ENCODE data around the gene PLPP1. TPM values are rescaled to one million over a fixed set of nuclear protein-coding genes. Genes with fewer than 3 reads are reported as not detected.

Gene PLPP1
- total and polyA plus RNA-seq, 2 experiments from 2014 or later = 39.1 to 97.1 TPM

DNA sequence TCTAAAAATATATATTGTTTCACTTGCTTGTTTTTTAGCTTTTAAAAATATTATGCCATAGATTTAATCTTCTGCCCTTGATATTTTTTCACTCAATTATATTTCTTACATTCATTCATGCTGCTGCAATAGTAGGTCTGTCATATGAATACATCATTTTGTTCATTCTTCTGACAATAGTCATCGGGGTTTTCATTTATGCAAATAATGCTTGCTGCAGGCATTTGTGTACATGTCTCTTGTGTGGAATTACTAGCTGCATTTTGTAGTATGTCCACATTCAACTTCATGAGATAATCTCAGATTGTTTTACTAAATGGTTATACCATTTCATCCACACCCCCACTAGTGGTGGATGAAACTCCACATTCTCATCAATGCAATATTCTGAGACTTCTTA lies 5.3 kb upstream of the PLPP1 start:
- TF ChIP-seq, protein P1, sequence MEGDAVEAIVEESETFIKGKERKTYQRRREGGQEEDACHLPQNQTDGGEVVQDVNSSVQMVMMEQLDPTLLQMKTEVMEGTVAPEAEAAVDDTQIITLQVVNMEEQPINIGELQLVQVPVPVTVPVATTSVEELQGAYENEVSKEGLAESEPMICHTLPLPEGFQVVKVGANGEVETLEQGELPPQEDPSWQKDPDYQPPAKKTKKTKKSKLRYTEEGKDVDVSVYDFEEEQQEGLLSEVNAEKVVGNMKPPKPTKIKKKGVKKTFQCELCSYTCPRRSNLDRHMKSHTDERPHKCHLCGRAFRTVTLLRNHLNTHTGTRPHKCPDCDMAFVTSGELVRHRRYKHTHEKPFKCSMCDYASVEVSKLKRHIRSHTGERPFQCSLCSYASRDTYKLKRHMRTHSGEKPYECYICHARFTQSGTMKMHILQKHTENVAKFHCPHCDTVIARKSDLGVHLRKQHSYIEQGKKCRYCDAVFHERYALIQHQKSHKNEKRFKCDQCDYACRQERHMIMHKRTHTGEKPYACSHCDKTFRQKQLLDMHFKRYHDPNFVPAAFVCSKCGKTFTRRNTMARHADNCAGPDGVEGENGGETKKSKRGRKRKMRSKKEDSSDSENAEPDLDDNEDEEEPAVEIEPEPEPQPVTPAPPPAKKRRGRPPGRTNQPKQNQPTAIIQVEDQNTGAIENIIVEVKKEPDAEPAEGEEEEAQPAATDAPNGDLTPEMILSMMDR (conservative IDR thresholded peaks at IDR 0.05; ENCODE audit: low read depth in 2 of 2) = no peak
- TF ChIP-seq, protein P2, sequence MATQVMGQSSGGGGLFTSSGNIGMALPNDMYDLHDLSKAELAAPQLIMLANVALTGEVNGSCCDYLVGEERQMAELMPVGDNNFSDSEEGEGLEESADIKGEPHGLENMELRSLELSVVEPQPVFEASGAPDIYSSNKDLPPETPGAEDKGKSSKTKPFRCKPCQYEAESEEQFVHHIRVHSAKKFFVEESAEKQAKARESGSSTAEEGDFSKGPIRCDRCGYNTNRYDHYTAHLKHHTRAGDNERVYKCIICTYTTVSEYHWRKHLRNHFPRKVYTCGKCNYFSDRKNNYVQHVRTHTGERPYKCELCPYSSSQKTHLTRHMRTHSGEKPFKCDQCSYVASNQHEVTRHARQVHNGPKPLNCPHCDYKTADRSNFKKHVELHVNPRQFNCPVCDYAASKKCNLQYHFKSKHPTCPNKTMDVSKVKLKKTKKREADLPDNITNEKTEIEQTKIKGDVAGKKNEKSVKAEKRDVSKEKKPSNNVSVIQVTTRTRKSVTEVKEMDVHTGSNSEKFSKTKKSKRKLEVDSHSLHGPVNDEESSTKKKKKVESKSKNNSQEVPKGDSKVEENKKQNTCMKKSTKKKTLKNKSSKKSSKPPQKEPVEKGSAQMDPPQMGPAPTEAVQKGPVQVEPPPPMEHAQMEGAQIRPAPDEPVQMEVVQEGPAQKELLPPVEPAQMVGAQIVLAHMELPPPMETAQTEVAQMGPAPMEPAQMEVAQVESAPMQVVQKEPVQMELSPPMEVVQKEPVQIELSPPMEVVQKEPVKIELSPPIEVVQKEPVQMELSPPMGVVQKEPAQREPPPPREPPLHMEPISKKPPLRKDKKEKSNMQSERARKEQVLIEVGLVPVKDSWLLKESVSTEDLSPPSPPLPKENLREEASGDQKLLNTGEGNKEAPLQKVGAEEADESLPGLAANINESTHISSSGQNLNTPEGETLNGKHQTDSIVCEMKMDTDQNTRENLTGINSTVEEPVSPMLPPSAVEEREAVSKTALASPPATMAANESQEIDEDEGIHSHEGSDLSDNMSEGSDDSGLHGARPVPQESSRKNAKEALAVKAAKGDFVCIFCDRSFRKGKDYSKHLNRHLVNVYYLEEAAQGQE (IDR thresholded peaks at IDR 0.05; ENCODE audit: unreplicated experiment) = no peak
- TF ChIP-seq ZNF114 (CRISPR knock-in tag; IDR thresholded peaks at IDR 0.05) = no peak
- no peak for TF ChIP-seq POLR2AphosphoS5 (IDR thresholded peaks at IDR 0.05; ENCODE audit: low read depth)
- no peak for TF ChIP-seq STAT1 (IDR thresholded peaks at IDR 0.05; ENCODE audit: unreplicated experiment)
- TF ChIP-seq, protein P3, sequence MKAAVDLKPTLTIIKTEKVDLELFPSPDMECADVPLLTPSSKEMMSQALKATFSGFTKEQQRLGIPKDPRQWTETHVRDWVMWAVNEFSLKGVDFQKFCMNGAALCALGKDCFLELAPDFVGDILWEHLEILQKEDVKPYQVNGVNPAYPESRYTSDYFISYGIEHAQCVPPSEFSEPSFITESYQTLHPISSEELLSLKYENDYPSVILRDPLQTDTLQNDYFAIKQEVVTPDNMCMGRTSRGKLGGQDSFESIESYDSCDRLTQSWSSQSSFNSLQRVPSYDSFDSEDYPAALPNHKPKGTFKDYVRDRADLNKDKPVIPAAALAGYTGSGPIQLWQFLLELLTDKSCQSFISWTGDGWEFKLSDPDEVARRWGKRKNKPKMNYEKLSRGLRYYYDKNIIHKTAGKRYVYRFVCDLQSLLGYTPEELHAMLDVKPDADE (IDR thresholded peaks at IDR 0.05) = no peak
- no peak for TF ChIP-seq EZH2 (IDR thresholded peaks at IDR 0.05; ENCODE audit: low read depth, unreplicated experiment)
- TF ChIP-seq, protein P4, sequence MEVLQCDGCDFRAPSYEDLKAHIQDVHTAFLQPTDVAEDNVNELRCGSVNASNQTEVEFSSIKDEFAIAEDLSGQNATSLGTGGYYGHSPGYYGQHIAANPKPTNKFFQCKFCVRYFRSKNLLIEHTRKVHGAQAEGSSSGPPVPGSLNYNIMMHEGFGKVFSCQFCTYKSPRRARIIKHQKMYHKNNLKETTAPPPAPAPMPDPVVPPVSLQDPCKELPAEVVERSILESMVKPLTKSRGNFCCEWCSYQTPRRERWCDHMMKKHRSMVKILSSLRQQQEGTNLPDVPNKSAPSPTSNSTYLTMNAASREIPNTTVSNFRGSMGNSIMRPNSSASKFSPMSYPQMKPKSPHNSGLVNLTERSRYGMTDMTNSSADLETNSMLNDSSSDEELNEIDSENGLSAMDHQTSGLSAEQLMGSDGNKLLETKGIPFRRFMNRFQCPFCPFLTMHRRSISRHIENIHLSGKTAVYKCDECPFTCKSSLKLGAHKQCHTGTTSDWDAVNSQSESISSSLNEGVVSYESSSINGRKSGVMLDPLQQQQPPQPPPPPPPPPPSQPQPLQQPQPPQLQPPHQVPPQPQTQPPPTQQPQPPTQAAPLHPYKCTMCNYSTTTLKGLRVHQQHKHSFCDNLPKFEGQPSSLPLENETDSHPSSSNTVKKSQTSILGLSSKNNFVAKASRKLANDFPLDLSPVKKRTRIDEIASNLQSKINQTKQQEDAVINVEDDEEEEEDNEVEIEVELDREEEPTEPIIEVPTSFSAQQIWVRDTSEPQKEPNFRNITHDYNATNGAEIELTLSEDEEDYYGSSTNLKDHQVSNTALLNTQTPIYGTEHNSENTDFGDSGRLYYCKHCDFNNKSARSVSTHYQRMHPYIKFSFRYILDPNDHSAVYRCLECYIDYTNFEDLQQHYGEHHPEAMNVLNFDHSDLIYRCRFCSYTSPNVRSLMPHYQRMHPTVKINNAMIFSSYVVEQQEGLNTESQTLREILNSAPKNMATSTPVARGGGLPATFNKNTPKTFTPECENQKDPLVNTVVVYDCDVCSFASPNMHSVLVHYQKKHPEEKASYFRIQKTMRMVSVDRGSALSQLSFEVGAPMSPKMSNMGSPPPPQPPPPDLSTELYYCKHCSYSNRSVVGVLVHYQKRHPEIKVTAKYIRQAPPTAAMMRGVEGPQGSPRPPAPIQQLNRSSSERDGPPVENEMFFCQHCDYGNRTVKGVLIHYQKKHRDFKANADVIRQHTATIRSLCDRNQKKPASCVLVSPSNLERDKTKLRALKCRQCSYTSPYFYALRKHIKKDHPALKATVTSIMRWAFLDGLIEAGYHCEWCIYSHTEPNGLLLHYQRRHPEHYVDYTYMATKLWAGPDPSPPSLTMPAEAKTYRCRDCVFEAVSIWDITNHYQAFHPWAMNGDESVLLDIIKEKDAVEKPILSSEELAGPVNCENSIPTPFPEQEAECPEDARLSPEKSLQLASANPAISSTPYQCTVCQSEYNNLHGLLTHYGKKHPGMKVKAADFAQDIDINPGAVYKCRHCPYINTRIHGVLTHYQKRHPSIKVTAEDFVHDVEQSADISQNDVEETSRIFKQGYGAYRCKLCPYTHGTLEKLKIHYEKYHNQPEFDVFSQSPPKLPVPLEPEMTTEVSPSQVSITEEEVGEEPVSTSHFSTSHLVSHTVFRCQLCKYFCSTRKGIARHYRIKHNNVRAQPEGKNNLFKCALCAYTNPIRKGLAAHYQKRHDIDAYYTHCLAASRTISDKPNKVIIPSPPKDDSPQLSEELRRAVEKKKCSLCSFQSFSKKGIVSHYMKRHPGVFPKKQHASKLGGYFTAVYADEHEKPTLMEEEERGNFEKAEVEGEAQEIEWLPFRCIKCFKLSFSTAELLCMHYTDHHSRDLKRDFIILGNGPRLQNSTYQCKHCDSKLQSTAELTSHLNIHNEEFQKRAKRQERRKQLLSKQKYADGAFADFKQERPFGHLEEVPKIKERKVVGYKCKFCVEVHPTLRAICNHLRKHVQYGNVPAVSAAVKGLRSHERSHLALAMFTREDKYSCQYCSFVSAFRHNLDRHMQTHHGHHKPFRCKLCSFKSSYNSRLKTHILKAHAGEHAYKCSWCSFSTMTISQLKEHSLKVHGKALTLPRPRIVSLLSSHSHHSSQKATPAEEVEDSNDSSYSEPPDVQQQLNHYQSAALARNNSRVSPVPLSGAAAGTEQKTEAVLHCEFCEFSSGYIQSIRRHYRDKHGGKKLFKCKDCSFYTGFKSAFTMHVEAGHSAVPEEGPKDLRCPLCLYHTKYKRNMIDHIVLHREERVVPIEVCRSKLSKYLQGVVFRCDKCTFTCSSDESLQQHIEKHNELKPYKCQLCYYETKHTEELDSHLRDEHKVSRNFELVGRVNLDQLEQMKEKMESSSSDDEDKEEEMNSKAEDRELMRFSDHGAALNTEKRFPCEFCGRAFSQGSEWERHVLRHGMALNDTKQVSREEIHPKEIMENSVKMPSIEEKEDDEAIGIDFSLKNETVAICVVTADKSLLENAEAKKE (CRISPR knock-in tag; IDR thresholded peaks at IDR 0.05) = no peak
- TF ChIP-seq CREB1 (CRISPR knock-in tag; IDR thresholded peaks at IDR 0.05; ENCODE audit: low read depth) = no peak
- no peak for TF ChIP-seq NANOG (IDR thresholded peaks at IDR 0.05; ENCODE audit: borderline replicate concordance)
- TF ChIP-seq ZNF331 (CRISPR knock-in tag; IDR thresholded peaks at IDR 0.05; ENCODE audit: low read depth) = no peak
- TF ChIP-seq EZH2phosphoT487 (IDR thresholded peaks at IDR 0.05; ENCODE audit: unreplicated experiment) = no peak
- TF ChIP-seq JUNB (IDR thresholded peaks at IDR 0.05; ENCODE audit: unreplicated experiment) = no peak
- Histone ChIP-seq H3F3A (replicated peaks; ENCODE audit: low read depth) (0 out of 2 replicates have a peak, but pooled peaks cover 7% of the 10 kb centered on the region), H2AFZ (no peak overlapping the region), H3K27me3 (ENCODE audit: insufficient read depth) (no peaks in the 10 kb centered on the region), H3K27ac (ENCODE audit: low read depth) (no peak overlapping the region), H3K79me2 (replicated peaks; ENCODE audit: insufficient read depth) (no peaks in the 10 kb centered on the region), H3K4me1 (ENCODE audit: insufficient read depth) (peaks cover 54% of the 10 kb centered on the region), H3K9me2 (ENCODE audit: insufficient read depth) (no peaks in the 10 kb centered on the region), H4K20me1 (replicated peaks; ENCODE audit: insufficient read depth) (no peaks in the 10 kb centered on the region), H3K4me3 (no peak overlapping the region), H3K36me3 (ENCODE audit: insufficient read depth) (no peaks in the 10 kb centered on the region), H3K4me2 (no peak overlapping the region)
- Mint-ChIP-seq H3K9me3 (no peaks in the 10 kb centered on the region), H3K27ac (no peak overlapping the region), H3K36me3 (ENCODE audit: low read depth) (no peaks in the 10 kb centered on the region; the same call in 2 of the 3 replicates), H3K27me3 (ENCODE audit: insufficient read depth, low read depth, poor library complexity) (peaks cover 7% of the 10 kb centered on the region), H3K4me3 (no peak overlapping the region), H3K4me1 (peaks cover 33% of the 10 kb centered on the region)
- ATAC-seq = no peak
- DNase-seq (ENCODE audit: low spot score) = no peak
